ENCODE data around the gene ILF3.

The ILF3 gene

DNA sequence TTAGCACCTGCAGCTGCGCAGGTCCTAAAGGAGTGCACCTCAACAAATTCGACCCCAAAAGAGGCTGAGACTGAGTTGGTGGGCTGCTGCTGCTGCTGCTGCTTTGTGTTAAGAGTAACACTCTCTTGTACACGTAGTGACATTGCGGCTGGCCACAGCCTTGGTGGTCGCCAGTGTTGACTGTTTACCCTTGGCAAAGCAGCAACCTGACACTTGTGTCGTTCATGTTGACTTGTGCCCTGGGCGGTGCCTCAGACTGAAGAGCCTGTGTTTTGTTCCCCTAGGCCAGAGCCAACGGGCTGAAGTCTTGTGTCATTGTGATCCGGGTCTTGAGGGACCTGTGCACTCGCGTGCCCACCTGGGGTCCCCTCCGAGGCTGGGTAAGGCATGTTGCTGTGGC is 24.7 kb downstream of the ILF3 start:
- no peak for DNase-seq

DNA sequence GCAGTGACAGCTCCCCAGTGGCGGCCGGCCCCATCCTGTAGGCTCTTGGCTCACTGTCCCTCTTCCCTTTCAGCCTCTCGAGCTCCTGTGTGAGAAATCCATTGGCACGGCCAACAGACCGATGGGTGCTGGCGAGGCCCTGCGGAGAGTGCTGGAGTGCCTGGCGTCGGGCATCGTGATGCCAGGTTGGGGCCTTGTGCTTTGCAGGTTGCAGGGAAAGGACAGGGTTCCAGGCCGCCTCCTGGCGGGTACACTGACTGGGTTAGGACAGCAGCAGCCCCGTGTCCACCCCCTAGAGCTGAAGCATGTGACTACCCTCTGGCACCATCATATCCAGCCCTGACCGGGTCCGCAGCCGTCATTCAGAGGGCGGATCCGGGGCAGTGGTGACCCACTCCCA is 25.6 kb downstream of the ILF3 start:
- no peak for DNase-seq

DNA sequence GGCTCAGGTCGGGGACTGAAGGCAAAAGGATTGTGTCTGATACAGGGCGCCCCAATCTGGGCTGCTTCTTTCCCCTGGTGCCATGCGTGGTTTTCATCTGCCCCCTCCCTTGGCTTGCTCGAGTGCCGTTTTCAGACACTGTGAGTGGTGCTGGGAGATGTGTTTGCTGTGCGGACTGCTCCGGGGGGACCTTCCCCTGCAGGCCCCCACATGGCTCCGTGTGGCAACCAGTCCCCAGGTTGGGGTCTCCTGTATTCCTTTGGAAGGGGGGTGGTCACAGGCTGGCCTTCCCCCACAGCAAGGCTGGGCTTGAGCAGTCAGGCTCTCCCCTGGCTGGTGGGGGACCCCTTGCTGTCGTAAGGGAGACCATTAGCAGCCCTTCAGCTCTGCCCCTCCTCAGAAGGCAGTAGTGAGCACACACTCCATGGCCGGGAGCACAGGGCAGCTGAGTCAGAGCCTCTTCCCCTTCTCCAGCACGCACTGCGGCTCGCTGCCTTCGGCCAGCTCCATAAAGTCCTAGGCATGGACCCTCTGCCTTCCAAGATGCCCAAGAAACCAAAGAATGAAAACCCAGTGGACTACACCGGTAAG is 26.5 kb downstream of the ILF3 start:
- DNase-seq: no peak

DNA sequence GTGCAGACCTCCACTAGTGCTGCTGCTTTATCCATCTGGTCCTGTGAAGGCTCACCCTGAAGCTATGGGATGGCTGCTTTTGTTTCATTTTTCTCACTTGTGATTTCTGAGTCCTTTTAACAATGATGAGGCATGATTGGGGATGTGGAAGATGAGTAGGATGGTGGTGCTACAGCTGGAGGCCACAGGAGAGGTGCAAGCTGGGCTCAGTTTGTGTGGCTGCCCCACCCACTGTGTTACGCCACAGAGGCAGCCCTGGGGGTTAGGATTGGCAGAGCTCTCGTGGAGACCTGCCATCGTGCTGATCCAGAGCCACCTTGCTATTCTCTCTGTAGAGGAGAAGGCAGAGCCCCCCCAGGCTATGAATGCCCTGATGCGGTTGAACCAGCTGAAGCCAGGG is 27.5 kb downstream of the ILF3 start:
- DNase-seq: no peak

DNA sequence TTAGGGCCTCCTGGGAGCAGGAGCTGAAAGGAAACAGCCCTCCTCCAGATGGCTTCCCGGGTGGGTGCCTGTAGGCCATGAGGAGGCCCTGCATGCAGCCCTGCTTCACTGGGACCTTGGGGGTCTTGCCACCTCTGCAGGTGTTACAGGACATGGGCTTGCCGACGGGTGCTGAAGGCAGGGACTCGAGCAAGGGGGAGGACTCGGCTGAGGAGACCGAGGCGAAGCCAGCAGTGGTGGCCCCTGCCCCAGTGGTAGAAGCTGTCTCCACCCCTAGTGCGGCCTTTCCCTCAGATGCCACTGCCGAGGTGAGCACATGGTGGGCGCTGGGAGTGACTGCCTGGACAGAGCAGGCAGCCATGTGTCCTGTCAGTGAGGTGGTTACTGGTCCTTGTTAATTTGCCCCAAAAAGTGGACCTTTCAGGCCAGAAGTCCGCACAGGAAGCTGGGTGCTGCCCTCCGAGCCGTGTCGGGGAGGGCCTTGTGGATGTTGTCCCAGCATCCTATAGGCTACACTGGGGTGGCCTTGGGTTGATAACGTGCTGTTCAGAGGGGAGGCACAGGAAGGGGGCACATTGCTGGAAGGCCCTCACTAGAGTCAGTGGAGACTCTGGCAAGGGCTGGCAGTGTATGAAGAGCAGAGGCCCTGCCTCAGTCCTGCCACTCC is 28.4 kb downstream of the ILF3 start:
- DNase-seq: no peak

DNA sequence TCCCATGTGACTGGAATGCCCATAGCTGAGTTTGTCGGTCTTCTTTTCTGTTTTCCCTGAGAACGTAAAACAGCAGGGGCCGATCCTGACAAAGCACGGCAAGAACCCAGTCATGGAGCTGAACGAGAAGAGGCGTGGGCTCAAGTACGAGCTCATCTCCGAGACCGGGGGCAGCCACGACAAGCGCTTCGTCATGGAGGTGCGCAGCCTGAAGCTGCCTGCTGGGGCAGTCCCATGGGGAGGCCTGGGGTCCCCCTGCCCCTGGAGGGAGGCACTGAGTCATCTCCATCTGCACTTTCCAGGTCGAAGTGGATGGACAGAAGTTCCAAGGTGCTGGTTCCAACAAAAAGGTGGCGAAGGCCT is 28.9 kb downstream of the ILF3 start:
- no peak for DNase-seq

DNA sequence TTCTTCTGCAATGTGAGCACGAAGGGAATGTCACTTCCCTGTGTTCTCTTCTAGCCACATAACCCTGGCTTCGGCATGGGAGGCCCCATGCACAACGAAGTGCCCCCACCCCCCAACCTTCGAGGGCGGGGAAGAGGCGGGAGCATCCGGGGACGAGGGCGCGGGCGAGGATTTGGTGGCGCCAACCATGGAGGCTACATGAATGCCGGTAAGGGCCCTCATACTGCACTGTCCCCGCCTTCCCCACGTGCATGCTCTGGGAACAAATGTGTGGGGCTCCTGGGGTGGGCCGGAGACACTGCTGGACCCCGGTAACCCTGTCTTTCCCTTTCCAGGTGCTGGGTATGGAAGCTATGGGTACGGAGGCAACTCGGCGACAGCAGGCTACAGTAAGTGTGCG is 29.4 kb downstream of the ILF3 start:
- DNase-seq: no peak

DNA sequence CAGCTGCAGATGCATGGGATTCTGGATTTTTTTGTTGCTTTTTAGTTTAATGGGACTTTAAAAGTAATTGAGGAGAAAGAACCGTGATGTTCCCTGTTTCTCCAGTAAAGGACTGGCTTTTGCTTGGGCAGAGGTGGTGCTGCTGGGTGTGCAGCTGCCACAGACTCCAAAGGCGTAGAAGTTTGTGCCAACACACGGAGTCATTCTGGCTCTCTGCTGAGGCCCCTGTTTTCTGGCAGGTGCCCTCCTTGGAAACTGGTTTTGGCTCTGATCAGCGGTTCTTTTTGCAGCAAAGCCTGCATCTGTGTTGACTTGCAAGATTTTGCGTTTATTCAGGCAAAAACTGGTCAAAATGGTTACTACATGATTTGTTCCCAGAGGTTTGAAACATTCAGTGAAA is 31.1 kb downstream of the ILF3 start:
- DNase-seq: no peak

DNA sequence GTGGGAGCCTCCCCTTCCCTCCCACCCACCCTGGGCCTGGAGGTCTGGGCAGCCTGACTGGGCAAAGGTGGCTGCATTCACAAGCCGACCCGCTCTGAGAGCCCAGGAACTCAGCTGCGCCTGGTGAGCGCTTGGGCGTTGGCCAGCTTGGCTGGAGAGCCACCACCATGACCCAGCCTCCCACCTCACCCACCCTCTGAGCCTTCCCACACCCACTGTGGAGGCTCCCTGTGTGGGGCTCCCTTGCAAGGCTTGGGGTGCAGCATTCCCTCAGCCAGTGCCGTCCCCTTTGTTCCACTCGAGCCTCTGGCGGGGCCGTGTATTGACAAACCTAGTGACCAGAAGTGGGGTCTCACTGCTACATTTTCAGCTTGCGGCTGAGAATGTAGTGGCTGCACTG is 32.0 kb downstream of the ILF3 start:
- DNase-seq: no peak

DNA sequence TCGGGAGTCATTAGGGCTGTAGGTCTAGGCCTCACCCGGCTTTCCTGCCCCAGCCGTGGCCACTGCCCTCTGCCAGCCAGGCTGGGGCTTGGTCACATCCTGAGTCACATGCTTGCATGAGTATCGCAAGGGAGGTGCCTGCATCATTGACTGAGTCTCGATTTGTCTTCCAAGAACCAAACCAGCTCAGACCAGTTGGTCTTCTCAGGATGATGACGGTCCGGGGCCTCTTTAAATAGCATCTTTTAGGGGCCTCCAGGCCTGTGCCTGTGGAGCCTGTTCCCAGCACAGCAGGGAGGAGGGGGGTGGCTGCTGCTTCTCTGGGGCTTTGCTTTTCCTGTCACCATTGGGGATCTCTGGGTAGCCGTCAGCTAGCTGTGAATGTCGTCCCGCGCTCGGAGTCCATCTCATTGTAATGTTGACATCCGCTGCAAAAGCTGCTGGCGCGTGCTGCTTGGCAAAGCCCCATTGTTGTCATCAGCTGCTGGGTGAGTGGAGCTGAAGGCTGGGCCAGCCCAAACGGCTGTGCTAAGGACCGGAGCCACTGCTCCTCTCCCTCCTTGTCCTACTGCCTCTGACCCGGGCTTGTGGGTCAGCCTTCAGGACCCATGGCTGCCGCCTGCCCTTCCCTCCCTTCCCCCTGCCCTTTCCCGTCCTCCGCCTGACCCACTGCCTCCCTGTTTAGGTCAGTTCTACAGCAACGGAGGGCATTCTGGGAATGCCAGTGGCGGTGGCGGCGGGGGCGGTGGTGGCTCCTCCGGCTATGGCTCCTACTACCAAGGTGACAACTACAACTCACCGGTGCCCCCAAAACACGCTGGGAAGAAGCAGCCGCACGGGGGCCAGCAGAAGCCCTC is 32.7 kb downstream of the ILF3 start:
- no peak for DNase-seq

DNA sequence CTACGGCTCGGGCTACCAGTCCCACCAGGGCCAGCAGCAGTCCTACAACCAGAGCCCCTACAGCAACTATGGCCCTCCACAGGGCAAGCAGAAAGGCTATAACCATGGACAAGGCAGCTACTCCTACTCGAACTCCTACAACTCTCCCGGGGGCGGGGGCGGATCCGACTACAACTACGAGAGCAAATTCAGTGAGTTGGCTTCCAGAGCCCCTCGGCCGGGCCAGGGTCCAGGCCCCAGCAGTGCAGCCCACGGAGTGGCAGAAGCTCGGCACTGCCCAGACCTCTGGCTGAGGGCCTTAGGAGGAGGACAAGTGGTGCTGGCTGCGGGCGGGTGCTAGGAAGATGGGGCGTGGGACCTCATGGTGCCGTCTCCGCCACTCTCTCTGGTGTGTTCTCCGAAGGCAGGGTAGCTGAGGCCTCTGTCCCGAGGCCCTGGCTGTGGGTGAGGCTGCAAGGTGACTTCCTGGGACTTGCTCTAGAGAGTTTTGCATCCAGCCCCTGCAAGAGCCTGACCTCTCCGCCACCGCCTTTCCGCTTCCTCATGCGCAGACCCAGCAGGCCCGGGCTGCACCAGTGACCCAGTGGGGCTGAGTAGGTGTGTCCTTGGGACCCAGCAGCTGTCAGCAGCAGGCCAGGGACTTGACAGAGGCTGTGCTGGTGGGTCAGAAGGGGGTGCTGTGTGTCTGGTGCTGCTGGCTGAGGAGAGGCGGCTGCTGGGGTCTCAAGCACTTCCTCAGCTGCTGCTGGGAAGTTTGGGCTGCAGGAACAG is 33.6 kb downstream of the ILF3 start:
- DNase-seq: no peak

DNA sequence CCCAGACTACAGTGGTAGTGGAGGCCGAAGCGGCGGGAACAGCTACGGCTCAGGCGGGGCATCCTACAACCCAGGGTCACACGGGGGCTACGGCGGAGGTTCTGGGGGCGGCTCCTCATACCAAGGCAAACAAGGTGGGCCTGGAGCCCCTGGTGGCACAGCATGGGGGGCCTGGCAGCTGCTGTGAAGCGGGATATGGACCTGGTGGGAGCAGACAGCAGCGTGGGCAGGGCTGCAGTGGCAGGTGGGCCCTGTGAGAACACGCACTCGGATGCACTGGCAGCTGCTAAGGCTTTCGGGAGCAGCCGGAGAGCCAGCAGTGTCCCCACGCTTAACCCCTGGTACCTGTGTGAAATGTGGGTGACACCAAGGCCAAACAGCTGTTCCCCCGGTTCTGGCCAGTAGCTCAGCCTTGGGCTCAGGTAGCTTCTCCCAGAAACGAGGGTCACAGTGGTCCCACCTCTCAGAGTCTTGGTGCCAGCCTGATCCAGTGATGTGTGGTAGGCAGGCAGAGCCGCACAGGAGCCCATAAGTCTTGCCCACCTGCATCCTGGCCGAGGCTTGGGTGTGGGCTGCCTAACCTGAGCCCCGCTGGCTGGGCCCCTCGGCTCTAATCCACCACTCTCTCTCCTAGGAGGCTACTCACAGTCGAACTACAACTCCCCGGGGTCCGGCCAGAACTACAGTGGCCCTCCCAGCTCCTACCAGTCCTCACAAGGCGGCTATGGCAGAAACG is 34.6 kb downstream of the ILF3 start:
- DNase-seq: no peak

DNA sequence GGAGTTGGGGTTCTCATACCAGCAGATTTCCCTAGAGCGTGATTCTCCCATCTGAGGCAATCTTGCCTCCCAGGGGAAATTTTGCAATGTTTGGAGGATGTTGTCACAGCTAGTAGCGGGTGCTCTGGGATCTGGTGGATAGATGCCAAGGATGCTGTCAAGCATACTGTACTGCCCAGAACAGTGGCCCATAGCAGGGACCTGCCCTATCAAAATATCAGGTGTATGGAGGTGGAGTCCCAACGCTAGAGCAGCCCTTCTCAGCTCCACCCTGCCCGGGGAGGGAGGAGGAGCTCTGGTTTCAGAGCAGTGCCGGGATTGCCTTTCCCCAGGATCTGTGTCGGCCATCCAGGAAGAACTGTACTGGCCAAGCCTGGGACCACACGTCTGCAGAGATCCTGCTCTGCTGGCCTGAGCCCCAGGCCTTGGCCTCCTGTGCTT is 36.2 kb downstream of the ILF3 start:
- no peak for DNase-seq

DNA sequence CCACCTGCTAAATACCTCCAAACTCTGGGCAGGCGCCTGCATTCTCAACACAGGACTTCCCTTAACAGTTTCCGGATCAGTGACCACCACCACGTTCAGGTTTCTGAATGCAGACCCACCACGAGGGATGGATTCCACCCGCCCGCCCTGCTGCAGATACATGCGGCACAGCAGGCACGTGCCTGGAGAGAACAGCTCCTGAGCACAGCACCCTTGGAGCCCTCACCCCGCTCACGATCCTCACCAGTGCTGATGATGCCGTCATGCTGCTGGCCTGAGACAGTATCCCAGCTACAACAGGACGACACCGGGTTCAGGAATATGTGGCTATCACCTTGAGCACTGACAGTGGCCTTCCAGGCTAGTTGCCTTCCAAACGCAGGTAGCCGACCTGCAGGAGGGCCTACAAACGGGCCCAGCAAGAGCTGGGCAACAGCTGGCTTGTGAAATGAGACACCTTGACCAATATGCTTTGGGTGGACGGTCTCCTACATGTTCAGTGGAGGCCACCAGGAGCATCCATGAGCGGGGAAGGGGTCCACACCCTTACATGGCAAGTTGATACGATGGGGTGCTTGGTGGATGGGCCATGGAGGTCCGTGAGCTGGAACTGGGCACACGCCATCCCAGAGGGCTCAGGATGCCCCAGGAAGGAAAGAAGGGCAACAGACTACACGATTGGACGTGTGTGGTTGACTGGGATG is 37.2 kb downstream of the ILF3 start:
- DNase-seq: no peak

DNA sequence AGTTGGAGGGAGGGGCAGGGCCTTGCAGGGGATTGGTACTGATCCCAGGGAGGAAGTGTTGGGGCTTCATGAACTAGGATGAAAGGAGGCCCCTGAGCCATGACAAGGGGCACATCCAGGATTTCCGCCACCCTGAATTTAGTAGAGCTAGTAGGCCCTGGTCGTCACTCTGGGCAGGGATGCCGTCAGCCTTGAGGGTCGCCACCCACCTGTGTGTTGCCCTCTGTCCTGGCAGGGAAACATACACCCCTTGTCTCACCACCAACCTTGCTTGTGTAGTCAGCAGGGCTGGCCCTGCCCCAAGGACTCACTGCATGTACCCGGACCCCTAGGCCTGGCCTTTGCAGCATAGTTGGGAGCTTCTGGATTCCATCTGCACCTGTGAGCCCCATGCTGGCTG is 37.7 kb downstream of the ILF3 start:
- DNase-seq: no peak

DNA sequence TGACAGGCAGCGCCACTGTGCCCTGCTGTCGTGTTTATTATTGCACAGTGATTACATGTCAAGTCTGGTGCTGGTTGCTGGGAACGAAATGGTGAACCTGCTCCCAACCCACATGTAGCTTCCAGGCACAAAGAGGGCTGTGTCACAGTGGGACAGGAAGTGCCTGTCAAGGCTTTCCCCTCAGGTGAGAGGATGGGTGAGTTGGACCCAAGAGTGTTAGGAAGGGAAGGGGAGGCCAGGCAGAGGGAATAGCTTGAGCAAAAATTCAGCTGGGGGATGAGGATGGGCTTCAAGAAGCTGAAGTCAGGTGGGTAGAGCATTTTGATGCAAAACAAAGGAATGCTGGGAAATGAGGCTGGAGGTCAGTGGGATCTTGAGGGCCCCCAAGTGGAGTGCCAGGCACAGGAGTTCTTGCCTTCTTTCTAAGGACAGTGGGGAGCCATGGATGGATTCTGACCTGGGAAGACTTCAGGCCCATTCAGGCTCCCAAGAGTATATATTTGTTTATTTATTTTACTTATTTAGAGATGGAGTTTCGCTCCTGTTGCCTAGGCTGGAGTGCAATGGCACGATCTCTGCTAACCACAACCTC is 38.6 kb downstream of the ILF3 start:
- DNase-seq: no peak

DNA sequence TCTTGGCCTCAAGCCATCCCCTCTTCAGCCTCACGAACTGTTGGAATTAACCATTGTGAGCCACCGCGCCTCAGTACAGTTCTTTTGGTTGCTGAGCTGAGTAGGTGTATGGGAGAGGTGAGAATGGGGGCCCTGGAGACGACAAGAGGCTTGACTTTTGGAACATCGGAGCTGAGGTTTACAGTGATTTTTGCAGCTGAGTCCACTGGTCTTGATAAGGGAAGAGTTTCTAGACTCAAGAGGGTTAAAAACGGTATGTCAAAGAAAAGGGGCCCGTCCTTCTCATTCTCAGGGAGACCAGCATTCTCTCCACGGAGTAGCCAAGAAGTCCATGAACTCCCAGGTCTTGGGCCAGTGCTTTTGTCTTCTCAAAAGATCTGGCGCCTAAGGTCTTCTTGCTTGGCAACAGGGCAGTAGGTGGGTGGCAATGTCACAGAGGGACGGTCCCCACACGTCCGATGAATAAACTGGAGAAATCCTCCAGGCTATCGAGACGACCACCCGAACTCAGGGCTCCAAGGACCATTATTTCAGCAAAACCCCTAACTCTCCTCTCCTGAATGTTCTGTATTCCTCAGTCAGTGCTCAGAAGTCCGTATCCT is 40.7 kb downstream of the ILF3 start:
- DNase-seq: no peak

DNA sequence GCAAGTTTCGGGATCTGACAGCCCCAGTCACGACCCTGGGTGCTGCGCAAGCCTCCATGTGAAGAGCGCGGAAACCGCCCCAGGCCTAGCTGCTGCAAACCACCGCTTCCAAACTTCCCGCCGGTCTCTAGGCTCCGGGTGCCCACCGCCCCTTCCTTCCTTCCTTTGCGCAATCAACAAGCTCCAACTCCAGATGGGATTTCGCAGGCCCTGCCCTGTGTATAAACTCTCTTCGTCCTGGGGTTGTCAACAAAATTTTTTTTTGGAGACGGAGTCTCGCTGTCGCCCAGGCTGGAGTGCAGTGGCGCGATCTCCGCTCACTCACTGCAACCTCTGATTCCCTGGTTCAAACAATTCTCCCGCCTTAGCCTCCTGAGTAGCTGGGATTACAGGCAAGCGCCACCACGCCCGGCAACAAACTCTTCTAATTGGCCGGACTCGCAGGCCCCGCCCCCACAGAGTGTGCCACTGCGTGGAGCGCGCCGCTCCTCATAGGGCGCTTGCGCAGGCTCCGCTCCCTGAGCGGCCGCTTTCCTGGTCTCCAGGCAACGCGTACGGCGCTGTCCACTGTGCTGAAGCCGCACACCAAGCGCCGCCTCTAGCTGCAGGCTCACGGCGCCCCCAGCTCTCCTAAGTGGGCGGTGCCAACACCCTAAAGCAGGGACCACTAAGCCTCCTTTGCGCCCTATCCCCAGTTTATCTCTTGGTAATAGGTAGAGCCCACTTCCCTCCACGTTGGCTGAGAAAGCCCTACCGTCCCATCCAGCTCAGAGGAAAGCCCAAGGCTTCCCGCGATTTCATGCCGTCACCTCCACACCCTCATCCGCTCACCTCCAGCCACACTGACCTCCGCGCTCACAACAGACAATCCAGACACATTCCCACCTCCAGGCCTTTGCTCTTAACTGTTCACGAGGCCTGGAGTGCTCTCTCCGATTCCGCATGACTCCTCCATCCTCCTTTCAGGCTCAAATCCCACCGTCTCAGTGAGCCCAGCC is 41.6 kb downstream of the ILF3 start:
- DNase-seq: peak; percentile 79

DNA sequence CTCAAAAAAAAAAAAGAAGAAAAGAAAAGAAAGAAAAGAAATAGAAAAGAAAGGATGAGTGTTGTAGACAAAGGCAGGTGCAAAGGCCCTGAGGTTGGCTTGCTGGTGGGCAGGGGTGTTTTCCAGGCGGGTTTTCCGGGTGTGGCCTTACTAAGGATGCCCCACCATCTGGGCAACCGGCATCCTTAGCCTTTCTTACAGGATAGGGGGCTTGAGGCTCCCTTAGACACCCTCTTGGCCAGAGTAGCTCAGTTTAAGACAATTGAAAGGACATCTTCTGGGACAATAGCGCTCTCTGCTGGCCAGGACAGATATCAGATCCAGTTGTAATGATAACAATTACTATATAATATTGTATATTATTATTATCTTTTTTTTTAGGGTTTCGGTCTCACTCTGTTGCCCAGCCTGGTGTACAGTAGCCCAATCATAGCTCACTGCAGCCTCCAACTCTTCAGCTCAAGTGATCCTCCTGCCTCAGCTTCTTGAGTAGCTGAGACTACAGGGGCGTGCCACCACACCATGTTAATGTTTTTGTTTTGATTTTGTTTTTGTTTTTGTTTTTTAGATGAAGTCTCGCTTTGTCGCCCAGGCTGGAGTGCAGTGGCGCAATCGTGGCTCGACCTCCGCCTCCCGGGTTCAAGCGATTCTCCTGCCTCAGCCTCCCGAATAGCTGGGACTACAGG is 45.6 kb downstream of the ILF3 start:
- DNase-seq: peak; percentile 47
